Peyer's patch (tissue), 4 donors: ENCODE data around the gene TAF7L. TPM values are rescaled to one million over a fixed set of nuclear protein-coding genes. Genes with fewer than 3 reads are reported as not detected.

ENCODE experiments used
- DNase-seq, 3 donors: peaks; one replicate each; pipeline ENCODE4 v3.0.0-alpha.2; 2017 to 2019
- H3K27ac ChIP-seq, 4 donors: fragments of 200-600 bp; sonication (generic); one replicate each; pipeline ENCODE4 v1.5.1; 2016 to 2019
- H3K27me3 ChIP-seq, 2 donors: fragments of 200-600 bp; sonication (generic); one replicate each; pipeline ENCODE4 v1.5.1; 2019
- H3K36me3 ChIP-seq, 3 donors: fragments of 200-600 bp; sonication (generic); one replicate each; pipeline ENCODE4 v1.5.1; 2016 to 2019
- H3K4me1 ChIP-seq, 4 donors: fragments of 200-600 bp; sonication (generic); one replicate each; pipeline ENCODE4 v1.5.1; 2016 to 2019
- H3K4me3 ChIP-seq, 4 donors: fragments of 200-600 bp; sonication (generic); 1 replicate in 3 of 4; 2 replicates in 1 of 4; pipeline ENCODE4 v1.5.1; 2016 to 2019; ENCODE audit warnings: mild to moderate bottlenecking in 1 of 4
- H3K9me3 ChIP-seq, 4 donors: fragments of 200-600 bp; sonication (generic); one replicate each; pipeline ENCODE4 v1.5.1; 2016 to 2019; ENCODE audit warnings: mild to moderate bottlenecking in 1 of 4
- CTCF ChIP-seq, 6 experiments: fragments of 450-650 bp in 4 of 6; fragments of 200-600 bp in 2 of 6; sonication (generic) in 1 of 6; IDR thresholded peaks; one replicate each; pipeline ENCODE4 v1.5.1; 2017 to 2019; ENCODE audit warnings: antibody characterized with exemption in 6 of 6, mild to moderate bottlenecking in 3 of 6, moderate library complexity in 1 of 6
- POLR2A ChIP-seq, 2 donors: fragments of 450-650 bp; IDR thresholded peaks; one replicate each; pipeline ENCODE4 v1.5.1; 2017; ENCODE audit warnings: antibody characterized with exemption in 2 of 2, mild to moderate bottlenecking in 2 of 2, moderate library complexity in 2 of 2
- total RNA-seq, 4 donors: library from RNA; depleted of rRNA; stranded (reverse); fragments of >200 nt; gene quantifications; one replicate each; pipeline ENCODE4 v1.1.0, GENCODE V29; 2016

TAF7L gene
- total RNA-seq, 4 donors from 2014 or later, result not detected

GRCh38 chrX:101276238-101276637 lies 14.9 kb downstream of the TAF7L start:
- TF ChIP-seq CTCF (IDR thresholded peaks at IDR 0.05), result no peak
- TF ChIP-seq POLR2A (IDR thresholded peaks at IDR 0.05), result no peak

GRCh38 chrX:101274198-101274597 lies 16.9 kb downstream of the TAF7L start:
- DNase-seq, result no peak
- TF ChIP-seq CTCF (IDR thresholded peaks at IDR 0.05), result no peak
- TF ChIP-seq POLR2A (IDR thresholded peaks at IDR 0.05), result no peak
- H3K4me3 ChIP-seq, result no peak overlapping the region
- no peaks in the 10 kb centered on the region for H3K9me3 ChIP-seq
- H3K27ac ChIP-seq, result no peak overlapping the region
- H3K4me1 ChIP-seq, result no peaks in the 10 kb centered on the region
- H3K36me3 ChIP-seq, result no peaks in the 10 kb centered on the region
- no peaks in the 10 kb centered on the region for H3K27me3 ChIP-seq

More at GRCh38 chrX:101276238-101276637, 14.9 kb downstream of the TAF7L start:
- Histone ChIP-seq H3K4me1 (no peaks in the 10 kb centered on the region), H3K36me3 (no peaks in the 10 kb centered on the region), H3K27me3 (no peaks in the 10 kb centered on the region), H3K4me3 (no peak overlapping the region), H3K27ac (no peak overlapping the region), H3K9me3 (no peaks in the 10 kb centered on the region)
- no peak for DNase-seq

GRCh38 chrX:101265869-101266428 lies 25.2 kb downstream of the TAF7L start:
- Histone ChIP-seq H3K27ac (no peak overlapping the region), H3K4me1 (no peaks in the 10 kb centered on the region)
- no peak for TF ChIP-seq POLR2A (IDR thresholded peaks at IDR 0.05)
- TF ChIP-seq CTCF (IDR thresholded peaks at IDR 0.05), result no peak

GRCh38 chrX:101263766-101264165 lies 27.4 kb downstream of the TAF7L start:
- Histone ChIP-seq H3K4me3 (no peak overlapping the region), H3K27me3 (no peaks in the 10 kb centered on the region), H3K36me3 (no peaks in the 10 kb centered on the region), H3K4me1 (no peaks in the 10 kb centered on the region), H3K27ac (no peak overlapping the region), H3K9me3 (no peaks in the 10 kb centered on the region)
- TF ChIP-seq CTCF (IDR thresholded peaks at IDR 0.05) (no peak), POLR2A (IDR thresholded peaks at IDR 0.05) (no peak)
- DNase-seq, result no peak

More at GRCh38 chrX:101265869-101266428, 25.2 kb downstream of the TAF7L start:
- Histone ChIP-seq H3K36me3 (no peaks in the 10 kb centered on the region), H3K9me3 (no peaks in the 10 kb centered on the region), H3K27me3 (no peaks in the 10 kb centered on the region), H3K4me3 (no peak overlapping the region)
- no peak for DNase-seq

- no peak overlapping the region for H3K4me3 ChIP-seq
- no peak for DNase-seq
- H3K9me3 ChIP-seq, result no peaks in the 10 kb centered on the region
- no peaks in the 10 kb centered on the region for H3K36me3 ChIP-seq
- no peaks in the 10 kb centered on the region for H3K27me3 ChIP-seq
- TF ChIP-seq CTCF (IDR thresholded peaks at IDR 0.05) (no peak), POLR2A (IDR thresholded peaks at IDR 0.05) (no peak)
- H3K4me1 ChIP-seq, result no peaks in the 10 kb centered on the region
- H3K27ac ChIP-seq, result no peak overlapping the region
Observed at GRCh38 chrX:101262590-101262989, 28.5 kb downstream of the TAF7L start.

- Histone ChIP-seq H3K9me3 (no peaks in the 10 kb centered on the region), H3K36me3 (no peaks in the 10 kb centered on the region), H3K4me1 (no peaks in the 10 kb centered on the region), H3K27ac (no peak overlapping the region), H3K4me3 (no peak overlapping the region), H3K27me3 (no peaks in the 10 kb centered on the region)
- TF ChIP-seq CTCF (IDR thresholded peaks at IDR 0.05) (peak in 2 of 6 experiments; percentile 22 to 28), POLR2A (IDR thresholded peaks at IDR 0.05) (no peak)
- no peak for DNase-seq
Observed at GRCh38 chrX:101260435-101260834, 30.7 kb downstream of the TAF7L start.
